GM23248 (cell line): ENCODE results near the gene ABHD14A.

Experiments
- EZH2 ChIP-seq: fragments of 200-600 bp; sonication (generic); IDR thresholded peaks from 2 replicates; pipeline ENCODE4 v1.6.1; 2018; ENCODE audit warnings: antibody characterized with exemption, mild to moderate bottlenecking; ENCODE audit not compliant: insufficient read depth, poor library complexity, severe bottlenecking
- EZH2phosphoT487 ChIP-seq: fragments of 200-600 bp; sonication (generic); IDR thresholded peaks from 2 replicates; pipeline ENCODE4 v1.6.1; 2018; ENCODE audit warnings: antibody characterized with exemption, moderate library complexity, mild to moderate bottlenecking, low read depth; ENCODE audit not compliant: insufficient read depth

DNA sequence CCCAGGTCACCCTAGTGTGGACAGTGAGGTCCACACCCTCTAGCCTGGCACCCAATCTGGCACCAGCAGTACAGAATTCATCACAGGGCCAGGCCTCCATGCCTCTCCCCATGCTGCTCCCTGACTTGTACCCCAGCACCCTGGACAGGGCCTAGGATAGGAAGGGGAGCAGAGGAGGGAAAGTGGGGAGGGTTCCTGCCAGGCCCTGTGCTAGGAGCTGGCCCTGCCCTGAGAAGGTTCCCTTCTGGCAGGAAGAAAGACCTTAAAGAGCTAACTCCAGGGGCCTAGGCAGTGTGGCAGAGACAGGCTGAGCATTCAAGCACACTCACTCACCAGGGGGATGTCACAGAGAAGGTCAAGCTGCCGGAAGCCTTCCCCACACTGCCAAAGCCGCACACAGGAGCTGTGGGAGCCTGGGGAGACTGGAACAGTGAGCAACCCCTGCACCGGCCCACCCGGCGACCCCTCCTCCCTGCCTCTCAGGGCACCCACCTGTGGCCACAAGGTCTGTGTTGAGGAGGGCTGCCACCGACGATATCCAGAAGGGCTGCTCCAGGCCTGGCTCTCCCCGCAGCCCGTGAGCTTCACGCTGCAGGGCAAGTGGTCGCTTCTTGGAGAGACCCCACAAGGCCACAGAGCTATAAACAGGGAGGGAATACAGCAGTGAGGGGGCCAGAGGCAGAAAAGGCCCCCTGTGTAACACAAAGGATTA, 40.6 kb upstream of the ABHD14A start:
- TF ChIP-seq EZH2 (no peak), EZH2phosphoT487 (no peak)
